Esophagus squamous epithelium (tissue), 4 donors: ENCODE data around the gene SUPT20HL1.
"Not testable (repeated sequence)": the region's sequence is repeated elsewhere in the genome, so short reads cannot be mapped to it uniquely, and the experiment has no call there.

Experiments
- POLR2A ChIP-seq, 4 donors: fragments of 450-650 bp; IDR thresholded peaks; one replicate each; pipeline ENCODE4 v1.6.1; 2017; ENCODE audit warnings: antibody characterized with exemption in 4 of 4, mild to moderate bottlenecking in 4 of 4, moderate library complexity in 3 of 4
- TF ChIP-seq, protein P1 (sequence below), 6 experiments: fragments of 450-650 bp in 4 of 6; fragments of 200-600 bp in 2 of 6; sonication (generic) in 2 of 6; IDR thresholded peaks; one replicate each; pipeline ENCODE4 v1.5.1; 2016 to 2019; ENCODE audit warnings: antibody characterized with exemption in 6 of 6, mild to moderate bottlenecking in 4 of 6, moderate library complexity in 4 of 6

DNA sequence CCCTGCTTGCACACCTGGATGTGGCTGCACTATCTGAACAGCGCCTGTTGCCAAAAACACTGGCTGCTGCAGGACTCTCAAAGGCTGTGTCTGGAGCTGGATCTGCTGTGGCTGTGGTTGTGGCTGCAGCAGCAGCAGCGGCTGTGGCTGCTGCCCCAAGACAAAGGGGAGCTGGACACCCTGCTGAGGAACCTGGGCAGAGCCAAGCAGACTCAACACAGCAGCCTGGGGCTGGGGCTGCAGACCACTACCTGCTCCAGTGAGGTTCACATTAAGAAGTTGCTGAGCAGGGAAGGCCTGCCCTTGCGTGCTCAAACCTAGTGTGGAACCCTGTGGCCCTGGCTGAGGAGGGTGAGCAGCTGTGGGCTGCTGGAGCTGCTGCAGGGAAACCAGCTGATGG lies 49.5 kb upstream of the SUPT20HL1 start:
- TF ChIP-seq, protein P1, sequence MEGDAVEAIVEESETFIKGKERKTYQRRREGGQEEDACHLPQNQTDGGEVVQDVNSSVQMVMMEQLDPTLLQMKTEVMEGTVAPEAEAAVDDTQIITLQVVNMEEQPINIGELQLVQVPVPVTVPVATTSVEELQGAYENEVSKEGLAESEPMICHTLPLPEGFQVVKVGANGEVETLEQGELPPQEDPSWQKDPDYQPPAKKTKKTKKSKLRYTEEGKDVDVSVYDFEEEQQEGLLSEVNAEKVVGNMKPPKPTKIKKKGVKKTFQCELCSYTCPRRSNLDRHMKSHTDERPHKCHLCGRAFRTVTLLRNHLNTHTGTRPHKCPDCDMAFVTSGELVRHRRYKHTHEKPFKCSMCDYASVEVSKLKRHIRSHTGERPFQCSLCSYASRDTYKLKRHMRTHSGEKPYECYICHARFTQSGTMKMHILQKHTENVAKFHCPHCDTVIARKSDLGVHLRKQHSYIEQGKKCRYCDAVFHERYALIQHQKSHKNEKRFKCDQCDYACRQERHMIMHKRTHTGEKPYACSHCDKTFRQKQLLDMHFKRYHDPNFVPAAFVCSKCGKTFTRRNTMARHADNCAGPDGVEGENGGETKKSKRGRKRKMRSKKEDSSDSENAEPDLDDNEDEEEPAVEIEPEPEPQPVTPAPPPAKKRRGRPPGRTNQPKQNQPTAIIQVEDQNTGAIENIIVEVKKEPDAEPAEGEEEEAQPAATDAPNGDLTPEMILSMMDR (IDR thresholded peaks at IDR 0.05): not testable (repeated sequence)
- not testable (repeated sequence) for TF ChIP-seq POLR2A (IDR thresholded peaks at IDR 0.05)
